Measurements from ENCODE around the gene PLEKHN1.

Gene PLEKHN1

DNA sequence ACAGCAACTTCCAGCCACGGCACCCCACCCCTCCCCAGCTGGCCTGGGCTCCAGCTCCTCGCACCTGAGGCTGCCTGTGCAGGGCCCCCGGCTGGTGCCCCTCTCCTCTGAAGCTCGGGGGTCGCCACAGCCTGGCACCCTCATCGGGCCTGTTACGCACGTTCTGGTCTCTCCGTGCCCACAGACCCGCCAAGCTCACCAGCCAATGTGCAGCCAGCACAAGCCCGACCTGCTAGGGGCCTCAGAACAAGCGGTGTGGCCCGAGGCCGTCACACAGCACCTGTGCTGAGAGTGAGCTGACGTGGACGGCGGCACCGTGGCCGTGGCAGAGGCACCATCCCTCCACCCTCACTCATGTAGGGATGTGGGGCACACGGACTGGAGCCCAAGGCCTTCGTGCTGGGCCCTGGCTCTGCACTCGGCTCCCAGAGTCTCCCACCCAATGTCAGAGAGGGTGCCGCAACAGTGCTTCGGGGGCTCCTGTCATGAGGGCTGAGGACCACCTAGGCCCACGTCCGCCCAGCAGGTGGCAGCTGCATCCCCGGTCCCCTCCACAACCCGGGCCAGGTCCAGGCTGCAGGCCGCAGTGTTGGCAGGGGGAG, 46.9 kb upstream of the PLEKHN1 start:
- H3K36me3 Mint-ChIP-seq (ENCODE audit: low read depth), result peaks cover 4% of the 10 kb centered on the region
- peaks cover 57% of the 10 kb centered on the region for H3K4me1 Mint-ChIP-seq
- no peak overlapping the region for H3K27ac Mint-ChIP-seq
- peaks cover 37% of the 10 kb centered on the region for H3K27me3 Mint-ChIP-seq (ENCODE audit: low read depth)
- H3K4me3 Mint-ChIP-seq, result no peak overlapping the region
- TF ChIP-seq, protein P1, sequence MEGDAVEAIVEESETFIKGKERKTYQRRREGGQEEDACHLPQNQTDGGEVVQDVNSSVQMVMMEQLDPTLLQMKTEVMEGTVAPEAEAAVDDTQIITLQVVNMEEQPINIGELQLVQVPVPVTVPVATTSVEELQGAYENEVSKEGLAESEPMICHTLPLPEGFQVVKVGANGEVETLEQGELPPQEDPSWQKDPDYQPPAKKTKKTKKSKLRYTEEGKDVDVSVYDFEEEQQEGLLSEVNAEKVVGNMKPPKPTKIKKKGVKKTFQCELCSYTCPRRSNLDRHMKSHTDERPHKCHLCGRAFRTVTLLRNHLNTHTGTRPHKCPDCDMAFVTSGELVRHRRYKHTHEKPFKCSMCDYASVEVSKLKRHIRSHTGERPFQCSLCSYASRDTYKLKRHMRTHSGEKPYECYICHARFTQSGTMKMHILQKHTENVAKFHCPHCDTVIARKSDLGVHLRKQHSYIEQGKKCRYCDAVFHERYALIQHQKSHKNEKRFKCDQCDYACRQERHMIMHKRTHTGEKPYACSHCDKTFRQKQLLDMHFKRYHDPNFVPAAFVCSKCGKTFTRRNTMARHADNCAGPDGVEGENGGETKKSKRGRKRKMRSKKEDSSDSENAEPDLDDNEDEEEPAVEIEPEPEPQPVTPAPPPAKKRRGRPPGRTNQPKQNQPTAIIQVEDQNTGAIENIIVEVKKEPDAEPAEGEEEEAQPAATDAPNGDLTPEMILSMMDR (IDR thresholded peaks at IDR 0.05; ENCODE audit: unreplicated experiment in 3 of 3), result peak in 1 of 3 experiments; percentile 21
- no peaks in the 10 kb centered on the region for H3K9me3 Mint-ChIP-seq

DNA sequence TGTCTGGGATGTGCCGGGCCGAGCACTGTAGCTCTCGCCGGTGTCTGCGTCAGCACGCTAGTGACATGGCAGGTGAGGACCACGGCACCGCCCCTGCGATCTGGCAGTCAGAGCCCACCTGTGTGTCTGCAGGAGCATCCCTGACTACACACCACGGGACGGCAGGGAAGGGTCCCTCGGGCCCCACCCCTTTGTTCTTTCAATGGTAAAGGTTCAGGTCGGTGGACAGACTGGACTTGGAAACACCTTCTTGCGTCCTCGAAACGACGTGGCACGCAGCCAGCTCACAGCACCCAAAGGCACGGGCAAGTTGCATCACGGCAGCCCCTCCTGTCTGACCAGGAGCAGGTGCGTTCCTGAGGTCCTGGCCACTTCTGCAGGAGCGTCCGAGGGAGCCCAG, 46.3 kb upstream of the PLEKHN1 start:
- Mint-ChIP-seq H3K4me3 (no peak overlapping the region), H3K4me1 (peaks cover 55% of the 10 kb centered on the region), H3K27me3 (ENCODE audit: low read depth) (peaks cover 32% of the 10 kb centered on the region), H3K9me3 (no peaks in the 10 kb centered on the region), H3K27ac (peak overlapping the region in 1 of 3 experiments; percentile 81), H3K36me3 (ENCODE audit: low read depth) (peaks cover 4% of the 10 kb centered on the region)
- TF ChIP-seq, protein P1 (IDR thresholded peaks at IDR 0.05; ENCODE audit: unreplicated experiment in 3 of 3), result no peak

DNA sequence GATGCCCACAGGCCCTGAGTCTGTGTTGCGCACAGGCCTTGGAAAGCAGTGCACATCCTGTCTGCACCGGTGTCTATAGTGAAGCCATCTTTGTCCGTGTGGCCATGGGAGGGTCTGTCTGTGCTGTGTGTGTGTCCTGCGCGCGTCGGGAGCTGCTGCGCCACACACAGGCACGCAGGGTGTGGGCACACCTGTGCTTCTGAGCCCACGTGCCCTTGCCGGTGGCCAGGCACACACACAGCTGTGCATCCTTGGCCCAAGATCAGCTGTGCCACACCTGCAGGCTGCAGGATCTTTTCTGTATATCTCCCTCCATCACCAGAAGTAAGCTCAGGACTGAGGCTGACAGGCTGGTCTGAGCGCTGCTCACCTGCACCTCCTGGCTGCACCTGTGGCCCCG, 45.8 kb upstream of the PLEKHN1 start:
- H3K4me3 Mint-ChIP-seq, result peak overlapping the region; percentile 42 to 72 (median 71)
- peaks cover 51% of the 10 kb centered on the region for H3K4me1 Mint-ChIP-seq
- TF ChIP-seq, protein P1 (IDR thresholded peaks at IDR 0.05; ENCODE audit: unreplicated experiment in 3 of 3), result no peak
- H3K9me3 Mint-ChIP-seq, result no peaks in the 10 kb centered on the region
- peaks cover 4% of the 10 kb centered on the region for H3K36me3 Mint-ChIP-seq (ENCODE audit: low read depth)
- H3K27me3 Mint-ChIP-seq (ENCODE audit: low read depth), result peaks cover 28% of the 10 kb centered on the region
- H3K27ac Mint-ChIP-seq, result peak overlapping the region; percentile 59 to 81 (median 64)

DNA sequence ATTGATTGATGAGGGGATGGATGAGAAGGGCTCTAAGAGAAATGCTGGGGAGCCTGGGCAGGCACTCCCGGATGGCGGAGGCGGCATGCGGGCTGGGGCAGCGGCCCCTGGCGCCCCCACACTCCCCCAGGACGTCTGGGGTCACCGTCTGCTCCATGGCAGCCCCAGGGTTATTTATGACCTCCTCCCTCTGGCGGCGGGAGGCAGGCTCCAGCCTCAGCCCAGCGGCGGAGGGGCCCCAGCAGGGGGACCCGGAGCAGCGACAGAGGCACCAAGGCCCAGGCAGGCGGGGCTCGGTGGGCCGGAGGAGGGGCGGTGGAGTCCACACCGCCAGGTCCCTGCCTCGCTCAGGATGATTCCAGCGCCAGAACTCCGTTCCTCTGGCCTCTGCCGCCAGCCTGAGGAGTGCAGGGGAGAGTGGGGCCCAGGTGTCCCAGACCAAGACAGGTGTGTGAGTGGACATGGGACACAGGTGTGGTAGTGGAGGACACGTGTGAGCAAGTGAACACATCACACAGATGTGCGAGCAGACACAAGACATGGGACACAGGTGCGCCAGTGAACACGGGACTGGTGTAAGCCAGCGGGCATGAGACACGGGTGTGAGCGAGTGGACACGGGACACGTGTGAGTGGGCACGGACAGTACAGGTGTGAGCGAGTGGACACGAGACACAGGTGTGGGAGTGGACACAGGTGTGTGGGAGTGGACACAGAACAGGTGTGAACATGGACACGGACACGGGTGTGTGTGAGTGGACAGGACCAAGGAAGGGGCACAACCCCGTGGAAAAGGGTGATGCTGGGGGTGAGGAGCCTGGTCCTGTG, 45.1 kb upstream of the PLEKHN1 start:
- Mint-ChIP-seq H3K27ac (peak overlapping the region; percentile 59 to 81 (median 65)), H3K4me1 (peaks cover 48% of the 10 kb centered on the region), H3K27me3 (ENCODE audit: low read depth) (peaks cover 34% of the 10 kb centered on the region), H3K36me3 (ENCODE audit: low read depth) (peaks cover 6% of the 10 kb centered on the region), H3K9me3 (no peaks in the 10 kb centered on the region), H3K4me3 (peak overlapping the region; percentile 84 to 91 (median 90))
- TF ChIP-seq, protein P1 (IDR thresholded peaks at IDR 0.05; ENCODE audit: unreplicated experiment in 3 of 3), result peak; percentile 36 to 56 (median 45)

DNA sequence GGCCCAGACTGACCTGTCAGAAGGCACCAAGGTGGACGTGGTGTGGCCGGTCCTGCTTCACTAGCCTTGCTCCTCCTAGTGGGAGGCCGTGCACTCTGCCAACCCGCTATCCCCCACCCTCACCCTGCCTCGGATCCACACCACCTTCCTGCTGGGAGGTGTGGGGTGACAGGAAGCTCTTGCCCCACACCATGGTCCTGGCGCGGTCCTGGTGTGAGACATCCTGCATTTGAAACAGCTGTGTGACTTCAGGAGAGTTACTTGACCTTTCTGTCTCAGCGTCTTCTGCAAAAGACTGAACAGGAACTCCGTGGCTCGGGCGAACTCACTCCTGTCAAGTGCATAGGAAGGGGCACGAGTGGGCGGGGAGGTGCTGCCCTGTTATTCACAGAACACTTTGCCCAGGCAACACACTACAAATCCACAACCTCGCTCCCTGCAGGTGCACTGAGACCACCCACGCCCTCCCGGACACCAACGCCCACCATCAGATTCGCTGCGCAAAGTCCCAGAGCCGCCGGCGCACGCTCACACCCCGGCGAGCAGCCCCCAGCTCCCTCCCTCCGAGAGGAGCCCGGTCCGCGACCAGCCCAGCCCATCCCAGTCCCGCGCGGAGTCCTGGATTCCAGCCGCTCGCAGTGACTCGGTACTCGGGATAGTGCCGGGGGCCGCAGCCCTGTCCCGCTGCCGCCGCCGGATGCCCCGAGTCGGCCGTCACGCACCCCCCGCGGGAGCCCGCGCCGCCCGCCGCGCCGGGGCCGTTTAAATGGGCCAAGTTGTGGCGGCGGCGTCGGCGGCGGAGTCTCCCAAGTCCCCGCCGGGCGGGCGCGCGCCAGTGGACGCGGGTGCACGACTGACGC, 42.9 kb upstream of the PLEKHN1 start, which contains the start of gene SAMD11:
Gene SAMD11 (plus strand): TSS at position 793 of the 860 bp plus-strand sequence. CDS start 509 bp downstream, outside the sequence.
- Mint-ChIP-seq H3K4me3 (peak within 1 kb of the TSS; percentile 84 to 91 (median 90)), H3K27ac (peak within 1 kb of the TSS; percentile 54 to 81 (median 77)), H3K27me3 (ENCODE audit: low read depth) (peaks cover 29% of the 10 kb centered on the region), H3K9me3 (no peaks in the 10 kb centered on the region), H3K4me1 (peaks cover 33% of the 10 kb centered on the region), H3K36me3 (ENCODE audit: low read depth) (peaks cover 18% of the 10 kb centered on the region)
- TF ChIP-seq, protein P1 (IDR thresholded peaks at IDR 0.05; ENCODE audit: unreplicated experiment in 3 of 3), result no peak

All from nephron (organoid).